Measurements from ENCODE around the gene LPP.

DNA sequence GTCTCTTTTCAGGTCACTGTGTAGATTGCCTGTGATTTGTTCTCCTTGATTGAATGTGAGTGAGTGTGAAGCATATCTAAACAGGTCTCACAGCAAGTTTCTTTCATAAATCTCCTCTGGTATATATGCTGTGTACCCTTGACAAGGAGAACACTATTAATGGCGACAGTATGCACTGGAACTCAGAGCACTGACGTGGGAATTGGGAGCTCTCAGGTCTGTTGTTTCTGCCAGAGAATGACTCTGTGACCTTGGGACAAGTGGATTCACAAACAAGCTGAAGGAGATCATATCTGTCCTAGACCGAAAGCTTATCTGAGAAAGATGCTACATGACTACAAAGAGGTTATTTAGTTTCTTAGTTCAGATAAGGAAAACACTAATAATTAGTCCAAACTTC is 691.6 kb downstream of the LPP start:
- TF ChIP-seq, protein P1, sequence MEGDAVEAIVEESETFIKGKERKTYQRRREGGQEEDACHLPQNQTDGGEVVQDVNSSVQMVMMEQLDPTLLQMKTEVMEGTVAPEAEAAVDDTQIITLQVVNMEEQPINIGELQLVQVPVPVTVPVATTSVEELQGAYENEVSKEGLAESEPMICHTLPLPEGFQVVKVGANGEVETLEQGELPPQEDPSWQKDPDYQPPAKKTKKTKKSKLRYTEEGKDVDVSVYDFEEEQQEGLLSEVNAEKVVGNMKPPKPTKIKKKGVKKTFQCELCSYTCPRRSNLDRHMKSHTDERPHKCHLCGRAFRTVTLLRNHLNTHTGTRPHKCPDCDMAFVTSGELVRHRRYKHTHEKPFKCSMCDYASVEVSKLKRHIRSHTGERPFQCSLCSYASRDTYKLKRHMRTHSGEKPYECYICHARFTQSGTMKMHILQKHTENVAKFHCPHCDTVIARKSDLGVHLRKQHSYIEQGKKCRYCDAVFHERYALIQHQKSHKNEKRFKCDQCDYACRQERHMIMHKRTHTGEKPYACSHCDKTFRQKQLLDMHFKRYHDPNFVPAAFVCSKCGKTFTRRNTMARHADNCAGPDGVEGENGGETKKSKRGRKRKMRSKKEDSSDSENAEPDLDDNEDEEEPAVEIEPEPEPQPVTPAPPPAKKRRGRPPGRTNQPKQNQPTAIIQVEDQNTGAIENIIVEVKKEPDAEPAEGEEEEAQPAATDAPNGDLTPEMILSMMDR (IDR thresholded peaks at IDR 0.05) = no peak
- TF ChIP-seq POLR2A (IDR thresholded peaks at IDR 0.05) (no peak), EP300 (IDR thresholded peaks at IDR 0.05) (no peak), POLR2AphosphoS5 (IDR thresholded peaks at IDR 0.05) (no peak)

Measured in stomach (tissue), 4 donors.